ENCODE data around the gene BLID.

BLID gene

GRCh38 chr11:122082205-122082604 lies 33.8 kb downstream of the BLID start:
- Histone ChIP-seq H3K36me3 (ENCODE audit: control insufficient read depth in 2 of 2, insufficient read depth in 1 of 2, low read length in 2 of 2) (no peaks in the 10 kb centered on the region), H3K27ac (ENCODE audit: extremely low read depth, low read depth, low read length) (no peak overlapping the region), H3K4me1 (ENCODE audit: control insufficient read depth, insufficient read depth, low read length) (no peaks in the 10 kb centered on the region), H3K4me3 (ENCODE audit: low read depth, low read length) (no peak overlapping the region), H3K9me3 (ENCODE audit: control insufficient read depth, insufficient read depth, low read depth, low read length) (no peaks in the 10 kb centered on the region)
- TF ChIP-seq ZNF549 (tag by site-specific recombination; IDR thresholded peaks at IDR 0.05) (no peak), ZNF558 (tag by site-specific recombination; IDR thresholded peaks at IDR 0.05) (no peak), PRDM4 (tag by site-specific recombination; IDR thresholded peaks at IDR 0.05) (no peak), ZSCAN16 (tag by site-specific recombination; IDR thresholded peaks at IDR 0.05) (no peak), ZNF169 (tag by site-specific recombination; IDR thresholded peaks at IDR 0.05) (no peak), ZNF654 (tag by site-specific recombination; IDR thresholded peaks at IDR 0.05; ENCODE audit: low read depth) (no peak), ZNF48 (tag by site-specific recombination; IDR thresholded peaks at IDR 0.05) (no peak)
- TF ChIP-seq, protein P1, sequence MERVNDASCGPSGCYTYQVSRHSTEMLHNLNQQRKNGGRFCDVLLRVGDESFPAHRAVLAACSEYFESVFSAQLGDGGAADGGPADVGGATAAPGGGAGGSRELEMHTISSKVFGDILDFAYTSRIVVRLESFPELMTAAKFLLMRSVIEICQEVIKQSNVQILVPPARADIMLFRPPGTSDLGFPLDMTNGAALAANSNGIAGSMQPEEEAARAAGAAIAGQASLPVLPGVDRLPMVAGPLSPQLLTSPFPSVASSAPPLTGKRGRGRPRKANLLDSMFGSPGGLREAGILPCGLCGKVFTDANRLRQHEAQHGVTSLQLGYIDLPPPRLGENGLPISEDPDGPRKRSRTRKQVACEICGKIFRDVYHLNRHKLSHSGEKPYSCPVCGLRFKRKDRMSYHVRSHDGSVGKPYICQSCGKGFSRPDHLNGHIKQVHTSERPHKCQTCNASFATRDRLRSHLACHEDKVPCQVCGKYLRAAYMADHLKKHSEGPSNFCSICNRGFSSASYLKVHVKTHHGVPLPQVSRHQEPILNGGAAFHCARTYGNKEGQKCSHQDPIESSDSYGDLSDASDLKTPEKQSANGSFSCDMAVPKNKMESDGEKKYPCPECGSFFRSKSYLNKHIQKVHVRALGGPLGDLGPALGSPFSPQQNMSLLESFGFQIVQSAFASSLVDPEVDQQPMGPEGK (tag by site-specific recombination; IDR thresholded peaks at IDR 0.05): no peak
- ChIA-PET POLR2A (no interaction called here), CTCF (no interaction called here)

DNA sequence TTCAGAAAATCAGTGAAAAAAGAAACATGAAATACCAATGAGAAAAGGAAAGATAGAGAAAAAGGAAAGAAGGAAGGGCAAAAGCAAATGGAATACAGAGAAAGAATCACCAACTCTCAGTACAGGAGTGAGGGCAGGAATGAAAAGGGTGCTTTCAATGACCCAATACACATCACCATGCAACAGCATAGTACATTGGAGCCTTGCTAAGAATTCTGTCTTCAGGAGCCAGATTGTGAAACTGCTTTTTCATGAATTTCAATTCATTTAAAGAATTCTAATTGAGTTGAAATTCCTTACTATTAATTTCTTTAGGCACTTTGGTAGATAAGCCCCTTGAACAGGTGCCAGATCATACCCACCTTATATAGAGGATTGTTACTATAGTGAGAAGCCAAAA lies 34.9 kb downstream of the BLID start:
- Histone ChIP-seq H3K4me1 (ENCODE audit: control insufficient read depth, insufficient read depth, low read length) (no peaks in the 10 kb centered on the region), H3K27ac (ENCODE audit: extremely low read depth, low read depth, low read length) (no peak overlapping the region), H3K9me3 (ENCODE audit: control insufficient read depth, insufficient read depth, low read depth, low read length) (no peaks in the 10 kb centered on the region), H3K36me3 (ENCODE audit: control insufficient read depth in 2 of 2, insufficient read depth in 1 of 2, low read length in 2 of 2) (no peaks in the 10 kb centered on the region), H3K4me3 (ENCODE audit: low read depth, low read length) (no peak overlapping the region)
- TF ChIP-seq KLF7 (tag by site-specific recombination; IDR thresholded peaks at IDR 0.05; ENCODE audit: borderline replicate concordance) (no peak), ZNF426 (tag by site-specific recombination; IDR thresholded peaks at IDR 0.05) (no peak), ZNF341 (tag by site-specific recombination; IDR thresholded peaks at IDR 0.05; ENCODE audit: low read depth) (no peak), WT1 (tag by site-specific recombination; IDR thresholded peaks at IDR 0.05) (no peak), ZNF169 (tag by site-specific recombination; IDR thresholded peaks at IDR 0.05) (no peak), ZNF518A (tag by site-specific recombination; conservative IDR thresholded peaks at IDR 0.05; ENCODE audit: low read depth) (no peak), ZBTB20 (tag by site-specific recombination; IDR thresholded peaks at IDR 0.05) (no peak), MYNN (tag by site-specific recombination; IDR thresholded peaks at IDR 0.05; ENCODE audit: borderline replicate concordance) (no peak), ZNF433 (tag by site-specific recombination; IDR thresholded peaks at IDR 0.05; ENCODE audit: low read depth) (no peak), ZNF366 (tag by site-specific recombination; conservative IDR thresholded peaks at IDR 0.05) (no peak), ZNF133 (tag by site-specific recombination; IDR thresholded peaks at IDR 0.05) (no peak), ZNF521 (tag by site-specific recombination; IDR thresholded peaks at IDR 0.05) (no peak), RBAK (tag by site-specific recombination; IDR thresholded peaks at IDR 0.05) (no peak), ZNF48 (tag by site-specific recombination; IDR thresholded peaks at IDR 0.05) (no peak), ZNF138 (tag by site-specific recombination; IDR thresholded peaks at IDR 0.05; ENCODE audit: borderline replicate concordance) (no peak), ZNF324 (tag by site-specific recombination; IDR thresholded peaks at IDR 0.05) (no peak), ZSCAN23 (tag by site-specific recombination; IDR thresholded peaks at IDR 0.05) (no peak)
- TF ChIP-seq, protein P2, sequence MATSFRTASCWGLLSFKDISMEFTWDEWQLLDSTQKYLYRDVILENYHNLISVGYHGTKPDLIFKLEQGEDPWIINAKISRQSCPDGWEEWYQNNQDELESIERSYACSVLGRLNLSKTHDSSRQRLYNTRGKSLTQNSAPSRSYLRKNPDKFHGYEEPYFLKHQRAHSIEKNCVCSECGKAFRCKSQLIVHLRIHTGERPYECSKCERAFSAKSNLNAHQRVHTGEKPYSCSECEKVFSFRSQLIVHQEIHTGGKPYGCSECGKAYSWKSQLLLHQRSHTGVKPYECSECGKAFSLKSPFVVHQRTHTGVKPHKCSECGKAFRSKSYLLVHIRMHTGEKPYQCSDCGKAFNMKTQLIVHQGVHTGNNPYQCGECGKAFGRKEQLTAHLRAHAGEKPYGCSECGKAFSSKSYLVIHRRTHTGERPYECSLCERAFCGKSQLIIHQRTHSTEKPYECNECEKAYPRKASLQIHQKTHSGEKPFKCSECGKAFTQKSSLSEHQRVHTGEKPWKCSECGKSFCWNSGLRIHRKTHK (tag by site-specific recombination; IDR thresholded peaks at IDR 0.05): no peak
- POLR2A ChIA-PET: no interaction called here
- CTCF ChIA-PET: no interaction called here
